Cardiac ventricle fibroblast (primary cell): ENCODE results near the gene PARVB. TPM values are rescaled to one million over a fixed set of nuclear protein-coding genes. Genes with fewer than 3 reads are reported as not detected.

Source experiments
- total RNA-seq: library from RNA; depleted of rRNA; stranded (reverse); fragments of >200 nt; gene quantifications from 2 replicates; pipeline ENCODE4 v1.2.3, GENCODE V29; 2015

The PARVB gene, protein sequence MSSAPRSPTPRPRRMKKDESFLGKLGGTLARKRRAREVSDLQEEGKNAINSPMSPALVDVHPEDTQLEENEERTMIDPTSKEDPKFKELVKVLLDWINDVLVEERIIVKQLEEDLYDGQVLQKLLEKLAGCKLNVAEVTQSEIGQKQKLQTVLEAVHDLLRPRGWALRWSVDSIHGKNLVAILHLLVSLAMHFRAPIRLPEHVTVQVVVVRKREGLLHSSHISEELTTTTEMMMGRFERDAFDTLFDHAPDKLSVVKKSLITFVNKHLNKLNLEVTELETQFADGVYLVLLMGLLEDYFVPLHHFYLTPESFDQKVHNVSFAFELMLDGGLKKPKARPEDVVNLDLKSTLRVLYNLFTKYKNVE
- 54.1 and 62.7 TPM in 2 replicates for total RNA-seq

DNA sequence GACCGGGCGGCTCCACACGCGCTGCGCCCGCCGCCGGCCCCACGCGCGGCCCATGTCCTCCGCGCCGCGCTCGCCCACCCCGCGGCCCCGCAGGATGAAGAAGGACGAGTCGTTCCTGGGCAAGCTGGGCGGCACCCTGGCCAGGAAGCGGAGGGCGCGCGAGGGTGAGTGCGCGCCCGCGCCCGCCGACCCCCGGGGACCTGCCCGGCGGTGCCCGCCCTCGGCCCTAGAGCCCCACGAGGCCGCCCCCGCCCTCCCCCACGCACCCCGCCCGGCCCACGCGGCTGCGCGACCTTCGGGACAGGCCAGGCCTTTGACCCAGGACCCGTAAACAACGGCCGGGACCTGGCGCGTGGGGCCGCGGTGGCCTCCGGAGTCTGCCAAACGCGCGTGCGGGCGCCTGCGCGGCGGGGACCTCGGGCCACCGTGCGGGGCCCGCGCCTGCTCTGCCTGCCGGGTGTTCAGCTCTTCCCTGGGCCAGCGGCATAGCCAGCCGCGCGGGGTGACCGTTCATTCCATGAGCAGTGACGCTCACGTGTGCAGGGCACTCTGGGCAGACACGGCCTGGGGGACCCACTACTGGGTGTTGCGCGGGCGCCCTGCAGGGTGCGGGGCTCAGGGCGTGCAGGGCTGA lies at the start of gene PARVB:
TSS of gene PARVB (plus strand) at position 15 of the 634 bp plus-strand sequence. CDS start at position 53, 38 bp downstream.

GRCh38 chr22:44180706-44181032 lies 156.6 kb downstream of the PARVB start, which contains the start of gene PARVG:
Gene PARVG (plus strand): TSS chr22:44180925. CDS start chr22:44183330, 2,405 bp downstream.

Other genes starting within 250 kb of the PARVB start
- 2.1 and 2.8 TPM in 2 replicates for gene EFCAB6, start 212.0 kb upstream of the PARVB start, total RNA-seq
- gene SULT4A1, start 161.8 kb upstream of the PARVB start, total RNA-seq, result 0.06 and 0.10 TPM in 2 replicates
- not detected in 2 replicates for gene PNPLA5, start 132.3 kb upstream of the PARVB start, total RNA-seq
- gene PNPLA3, start 100.5 kb upstream of the PARVB start, total RNA-seq, result 0.87 and 0.88 TPM in 2 replicates
- 46.7 and 47.4 TPM in 2 replicates for gene SAMM50, start 68.9 kb upstream of the PARVB start, total RNA-seq
- gene PARVG, start 156.6 kb downstream of the PARVB start, total RNA-seq, result not detected in 2 replicates